PC-3 (cell line): Measurements from ENCODE around the gene PTPRD.

Source experiments
- EZH2 ChIP-seq: fragments of 300-600 bp; sonication (generic); IDR thresholded peaks from one replicate; pipeline ENCODE4 v1.6.1; 2017; ENCODE audit warnings: antibody characterized with exemption, mild to moderate bottlenecking, low read length; ENCODE audit not compliant: unreplicated experiment
- EZH2phosphoT487 ChIP-seq: fragments of 300-600 bp; sonication (generic); IDR thresholded peaks from 2 replicates; pipeline ENCODE4 v1.6.1; 2018; ENCODE audit warnings: mild to moderate bottlenecking, antibody characterized with exemption, low read length, borderline replicate concordance
- TF ChIP-seq, protein P1 (sequence below): fragments of 300-600 bp; sonication (generic); conservative IDR thresholded peaks from 2 replicates; pipeline ENCODE4 v1.5.1; 2017; ENCODE audit warnings: antibody characterized with exemption, low read depth, mild to moderate bottlenecking, low read length

- TF ChIP-seq, protein P1, sequence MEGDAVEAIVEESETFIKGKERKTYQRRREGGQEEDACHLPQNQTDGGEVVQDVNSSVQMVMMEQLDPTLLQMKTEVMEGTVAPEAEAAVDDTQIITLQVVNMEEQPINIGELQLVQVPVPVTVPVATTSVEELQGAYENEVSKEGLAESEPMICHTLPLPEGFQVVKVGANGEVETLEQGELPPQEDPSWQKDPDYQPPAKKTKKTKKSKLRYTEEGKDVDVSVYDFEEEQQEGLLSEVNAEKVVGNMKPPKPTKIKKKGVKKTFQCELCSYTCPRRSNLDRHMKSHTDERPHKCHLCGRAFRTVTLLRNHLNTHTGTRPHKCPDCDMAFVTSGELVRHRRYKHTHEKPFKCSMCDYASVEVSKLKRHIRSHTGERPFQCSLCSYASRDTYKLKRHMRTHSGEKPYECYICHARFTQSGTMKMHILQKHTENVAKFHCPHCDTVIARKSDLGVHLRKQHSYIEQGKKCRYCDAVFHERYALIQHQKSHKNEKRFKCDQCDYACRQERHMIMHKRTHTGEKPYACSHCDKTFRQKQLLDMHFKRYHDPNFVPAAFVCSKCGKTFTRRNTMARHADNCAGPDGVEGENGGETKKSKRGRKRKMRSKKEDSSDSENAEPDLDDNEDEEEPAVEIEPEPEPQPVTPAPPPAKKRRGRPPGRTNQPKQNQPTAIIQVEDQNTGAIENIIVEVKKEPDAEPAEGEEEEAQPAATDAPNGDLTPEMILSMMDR = no peak
- no peak for TF ChIP-seq EZH2phosphoT487
- TF ChIP-seq EZH2 = no peak
Observed at GRCh38 chr9:8394341-8394740, 2218.5 kb downstream of the PTPRD start.
